CD4-positive, alpha-beta T cell treated with Interleukin-15 for 4 hours (primary cell): ENCODE measurements around the gene WNT4.

Experiments
- DNase-seq: peaks from one replicate; pipeline ENCODE4 v3.0.0-alpha.2; 2020; ENCODE audit warnings: low spot score

Gene WNT4

GRCh38 chr1:22074803-22075202, 68.1 kb downstream of the WNT4 start:
- DNase-seq, result no peak

GRCh38 chr1:22071511-22071910, 71.4 kb downstream of the WNT4 start:
- DNase-seq, result no peak
